HepG2 (cell line): ENCODE measurements around the gene NTN5. TPM values are rescaled to one million over a fixed set of nuclear protein-coding genes. Genes with fewer than 3 reads are reported as not detected.
A peak's percentile ranks its signal among the peaks of the same experiment; 100 is the strongest.

Experiments used
- ATF7-NPFF ChIP-seq: sonication (generic); formaldehyde crosslinking; IDR thresholded peaks from 2 replicates; pipeline ENCODE4 v1.8.1; 2023; ENCODE audit warnings: mild to moderate bottlenecking, low read depth, missing genetic modification reagents, moderate library complexity
- CEBPG ChIP-seq: IDR thresholded peaks from 2 replicates; pipeline ENCODE4 v1.6.1; 2016
- FOSL1 ChIP-seq: sonication (generic); formaldehyde crosslinking; IDR thresholded peaks from 2 replicates; pipeline ENCODE4 v1.9.0; 2021; ENCODE audit warnings: missing genetic modification reagents, borderline replicate concordance
- ISL2 ChIP-seq: sonication (generic); formaldehyde crosslinking; IDR thresholded peaks from 2 replicates; pipeline ENCODE4 v1.5.0; 2020; ENCODE audit warnings: missing genetic modification reagents
- KMT2A ChIP-seq: sonication (generic); formaldehyde crosslinking; IDR thresholded peaks from 2 replicates; pipeline ENCODE4 v1.4.0; 2020; ENCODE audit warnings: missing genetic modification reagents
- NRL ChIP-seq: sonication (generic); formaldehyde crosslinking; IDR thresholded peaks from 2 replicates; pipeline ENCODE4 v1.5.0; 2020; ENCODE audit warnings: missing genetic modification reagents, mild to moderate bottlenecking, moderate library complexity, borderline replicate concordance
- PHB2 ChIP-seq: fragments of 450-650 bp; IDR thresholded peaks from 2 replicates; pipeline ENCODE4 v1.6.1; 2018; ENCODE audit not compliant: partially characterized antibody
- POLR2AphosphoS5 ChIP-seq: IDR thresholded peaks from 2 replicates; pipeline ENCODE4 v1.6.1; 2012; ENCODE audit warnings: low read depth, low read length
- POLR2G ChIP-seq: fragments of 200-400 bp; formaldehyde crosslinking; IDR thresholded peaks from 2 replicates; pipeline ENCODE4 v1.6.1; 2018; ENCODE audit warnings: mild to moderate bottlenecking, low read depth, low read length, moderate library complexity
- SIN3B ChIP-seq: fragments of 150-350 bp; IDR thresholded peaks from 2 replicates; pipeline ENCODE4 v1.6.1; 2014; ENCODE audit warnings: low read length
- SP5 ChIP-seq: IDR thresholded peaks from 2 replicates; pipeline ENCODE4 v1.6.1; 2016; ENCODE audit warnings: low read depth, borderline replicate concordance
- ZBTB1 ChIP-seq: sonication (generic); formaldehyde crosslinking; IDR thresholded peaks from 2 replicates; pipeline ENCODE4 v1.4.0; 2020; ENCODE audit warnings: missing genetic modification reagents, borderline replicate concordance
- ZNF180 ChIP-seq: sonication (generic); formaldehyde crosslinking; IDR thresholded peaks from 2 replicates; pipeline ENCODE4 v1.4.0; 2020; ENCODE audit warnings: low read depth, missing genetic modification reagents, borderline replicate concordance
- ZNF232 ChIP-seq: sonication (generic); formaldehyde crosslinking; IDR thresholded peaks from 2 replicates; pipeline ENCODE4 v1.4.0; 2020; ENCODE audit warnings: missing genetic modification reagents, borderline replicate concordance
- ZNF432 ChIP-seq: sonication (generic); formaldehyde crosslinking; IDR thresholded peaks from 2 replicates; pipeline ENCODE4 v1.5.0; 2020; ENCODE audit warnings: missing genetic modification reagents, mild to moderate bottlenecking, borderline replicate concordance
- ZNF468 ChIP-seq: sonication (generic); formaldehyde crosslinking; IDR thresholded peaks from 2 replicates; pipeline ENCODE4 v1.8.0; 2022; ENCODE audit warnings: mild to moderate bottlenecking, moderate library complexity, missing genetic modification reagents
- polyA plus RNA-seq, 8 experiments: library from polyadenylated mRNA; depleted of rRNA in 3 of 8; stranded (reverse) in 7 of 8; unstranded in 1 of 8; fragments of >200 nt; fragmentation: Illumina TruSeq in 4 of 8; extraction: Trizol in 4 of 8; gene quantifications; 2 replicates each; pipeline versions ENCODE4 v1.2.1 to v1.2.3, GENCODE V29; 2011 to 2016; ENCODE audit warnings: low read depth in 4 of 8, missing spikeins in 1 of 8, mixed read lengths in 1 of 8; ENCODE audit not compliant: insufficient read depth in 1 of 8
- total RNA-seq, 5 experiments: library from RNA; depleted of rRNA; stranded (reverse); fragments of >200 nt; fragmentation: Illumina TruSeq; extraction: Trizol; gene quantifications; 2 replicates each; pipeline ENCODE4 v1.2.3, GENCODE V29; 2016; ENCODE audit warnings: low read depth in 1 of 5
- TF ChIP-seq, protein P1 (sequence below), 2 experiments: fragments of 450-650 bp in 1 of 2; sonication (generic) in 1 of 2; formaldehyde crosslinking in 1 of 2; IDR thresholded peaks; 2 replicates each; pipeline versions ENCODE4 v1.6.1 to v1.8.0; 2016 to 2022; ENCODE audit warnings: antibody characterized with exemption in 1 of 2, mild to moderate bottlenecking in 1 of 2, missing genetic modification reagents in 1 of 2
- TF ChIP-seq, protein P2 (sequence below): sonication (generic); formaldehyde crosslinking; IDR thresholded peaks from 2 replicates; pipeline ENCODE4 v1.5.1; 2020; ENCODE audit warnings: mild to moderate bottlenecking, moderate library complexity, missing genetic modification reagents

Gene NTN5
- total and polyA plus RNA-seq, 2 of the 13 experiments (the other 11 are each of a cell fraction or from before 2014, with no cell fraction given), result 0.05 TPM; not detected in 1

DNA sequence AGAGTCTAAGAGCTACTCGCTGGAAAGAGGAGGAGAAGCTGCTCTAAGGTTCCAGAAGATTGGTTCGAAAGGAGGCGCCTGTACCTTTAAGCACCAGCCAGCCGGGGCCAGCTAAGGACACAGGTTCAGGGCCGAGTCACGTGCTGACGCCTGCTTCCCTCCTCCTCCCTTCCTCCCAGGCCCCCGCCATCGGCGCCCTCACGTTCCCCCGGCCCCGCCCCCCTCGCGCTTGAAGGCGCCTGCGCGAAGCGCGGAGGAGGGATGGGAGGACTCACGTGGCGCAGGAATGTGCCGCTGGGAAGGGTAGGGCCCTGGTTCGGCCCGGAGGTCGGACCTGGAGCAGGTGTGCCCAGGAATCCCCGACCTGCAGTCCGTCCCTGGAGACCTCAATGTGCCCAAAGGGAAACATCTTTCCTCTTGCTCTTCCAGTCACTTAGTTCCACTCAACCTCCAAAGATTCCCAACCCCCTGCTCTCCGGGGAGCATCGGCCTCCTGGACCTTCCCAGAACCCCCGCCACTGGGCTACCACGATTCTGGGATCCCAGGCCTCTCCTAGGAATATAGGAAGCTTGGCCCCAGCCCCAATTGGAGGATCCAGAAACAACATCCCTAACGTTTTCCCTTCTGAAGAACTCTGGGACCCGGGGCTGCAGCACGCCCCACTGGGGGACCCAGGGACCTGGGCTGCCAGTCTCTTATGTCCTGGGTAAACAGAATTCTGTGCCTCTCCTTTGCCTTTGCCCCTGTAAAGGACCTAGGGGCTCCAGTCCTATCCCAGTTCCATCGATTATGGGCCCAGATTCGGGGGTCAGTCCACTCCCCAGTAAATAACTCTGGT lies 38.2 kb downstream of the NTN5 start (continued):
- no peak for TF ChIP-seq ZBTB1
- TF ChIP-seq ATF7-NPFF (CRISPR knock-in tag), result peak; percentile 80
- TF ChIP-seq, protein P1, sequence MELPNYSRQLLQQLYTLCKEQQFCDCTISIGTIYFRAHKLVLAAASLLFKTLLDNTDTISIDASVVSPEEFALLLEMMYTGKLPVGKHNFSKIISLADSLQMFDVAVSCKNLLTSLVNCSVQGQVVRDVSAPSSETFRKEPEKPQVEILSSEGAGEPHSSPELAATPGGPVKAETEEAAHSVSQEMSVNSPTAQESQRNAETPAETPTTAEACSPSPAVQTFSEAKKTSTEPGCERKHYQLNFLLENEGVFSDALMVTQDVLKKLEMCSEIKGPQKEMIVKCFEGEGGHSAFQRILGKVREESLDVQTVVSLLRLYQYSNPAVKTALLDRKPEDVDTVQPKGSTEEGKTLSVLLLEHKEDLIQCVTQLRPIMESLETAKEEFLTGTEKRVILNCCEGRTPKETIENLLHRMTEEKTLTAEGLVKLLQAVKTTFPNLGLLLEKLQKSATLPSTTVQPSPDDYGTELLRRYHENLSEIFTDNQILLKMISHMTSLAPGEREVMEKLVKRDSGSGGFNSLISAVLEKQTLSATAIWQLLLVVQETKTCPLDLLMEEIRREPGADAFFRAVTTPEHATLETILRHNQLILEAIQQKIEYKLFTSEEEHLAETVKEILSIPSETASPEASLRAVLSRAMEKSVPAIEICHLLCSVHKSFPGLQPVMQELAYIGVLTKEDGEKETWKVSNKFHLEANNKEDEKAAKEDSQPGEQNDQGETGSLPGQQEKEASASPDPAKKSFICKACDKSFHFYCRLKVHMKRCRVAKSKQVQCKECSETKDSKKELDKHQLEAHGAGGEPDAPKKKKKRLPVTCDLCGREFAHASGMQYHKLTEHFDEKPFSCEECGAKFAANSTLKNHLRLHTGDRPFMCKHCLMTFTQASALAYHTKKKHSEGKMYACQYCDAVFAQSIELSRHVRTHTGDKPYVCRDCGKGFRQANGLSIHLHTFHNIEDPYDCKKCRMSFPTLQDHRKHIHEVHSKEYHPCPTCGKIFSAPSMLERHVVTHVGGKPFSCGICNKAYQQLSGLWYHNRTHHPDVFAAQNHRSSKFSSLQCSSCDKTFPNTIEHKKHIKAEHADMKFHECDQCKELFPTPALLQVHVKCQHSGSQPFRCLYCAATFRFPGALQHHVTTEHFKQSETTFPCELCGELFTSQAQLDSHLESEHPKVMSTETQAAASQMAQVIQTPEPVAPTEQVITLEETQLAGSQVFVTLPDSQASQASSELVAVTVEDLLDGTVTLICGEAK (IDR thresholded peaks at IDR 0.05), result no peak
- TF ChIP-seq, protein P1 (CRISPR knock-in tag; IDR thresholded peaks at IDR 0.05), result no peak
- TF ChIP-seq, protein P2, sequence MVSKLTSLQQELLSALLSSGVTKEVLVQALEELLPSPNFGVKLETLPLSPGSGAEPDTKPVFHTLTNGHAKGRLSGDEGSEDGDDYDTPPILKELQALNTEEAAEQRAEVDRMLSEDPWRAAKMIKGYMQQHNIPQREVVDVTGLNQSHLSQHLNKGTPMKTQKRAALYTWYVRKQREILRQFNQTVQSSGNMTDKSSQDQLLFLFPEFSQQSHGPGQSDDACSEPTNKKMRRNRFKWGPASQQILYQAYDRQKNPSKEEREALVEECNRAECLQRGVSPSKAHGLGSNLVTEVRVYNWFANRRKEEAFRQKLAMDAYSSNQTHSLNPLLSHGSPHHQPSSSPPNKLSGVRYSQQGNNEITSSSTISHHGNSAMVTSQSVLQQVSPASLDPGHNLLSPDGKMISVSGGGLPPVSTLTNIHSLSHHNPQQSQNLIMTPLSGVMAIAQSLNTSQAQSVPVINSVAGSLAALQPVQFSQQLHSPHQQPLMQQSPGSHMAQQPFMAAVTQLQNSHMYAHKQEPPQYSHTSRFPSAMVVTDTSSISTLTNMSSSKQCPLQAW (CRISPR knock-in tag), result peak; percentile 69; the same call in 1 of the 2 replicates
- peak; percentile 90; the same call in 1 of the 2 replicates for TF ChIP-seq SP5
- no peak for TF ChIP-seq CEBPG (CRISPR knock-in tag)
- no peak for TF ChIP-seq PHB2
- no peak for TF ChIP-seq FOSL1 (CRISPR knock-in tag)
- peak; percentile 78 for TF ChIP-seq POLR2G
- no peak for TF ChIP-seq ZNF468 (CRISPR knock-in tag)
- TF ChIP-seq SIN3B, result 0 out of 2 replicates have a peak, but pooled peaks have one; percentile 39
- TF ChIP-seq POLR2AphosphoS5, result peak; percentile 79
- no peak; the same call in 1 of the 2 replicates for TF ChIP-seq KMT2A (CRISPR knock-in tag)
- no peak for TF ChIP-seq ZNF180
- peak; percentile 43; the same call in 1 of the 2 replicates for TF ChIP-seq ISL2
- TF ChIP-seq ZNF432 (CRISPR knock-in tag), result no peak
- TF ChIP-seq NRL (CRISPR knock-in tag), result no peak; the same call in 1 of the 2 replicates
- peak; percentile 43; the same call in 1 of the 2 replicates for TF ChIP-seq ZNF232 (CRISPR knock-in tag)
